ENCODE data around the gene CDC6. TPM values are rescaled to one million over a fixed set of nuclear protein-coding genes. Genes with fewer than 3 reads are reported as not detected.
"Not testable (repeated sequence)": the region's sequence is repeated elsewhere in the genome, so short reads cannot be mapped to it uniquely, and the experiment has no call there.

Gene CDC6
- total RNA-seq, 3 donors from 2014 or later, result 0.29 to 0.98 (median 0.80) TPM

GRCh38 chr17:40295488-40296436 is 8.1 kb downstream of the CDC6 start:
- Histone ChIP-seq H3K27ac (no peak overlapping the region), H3K4me3 (no peak overlapping the region), H3K4me1 (no peaks in the 10 kb centered on the region), H3K9me3 (no peaks in the 10 kb centered on the region), H3K27me3 (no peaks in the 10 kb centered on the region), H3K36me3 (no peaks in the 10 kb centered on the region)
- intact Hi-C loops (cut with DNase I; ENCODE audit: low total_unique reads), result no loop called here
- DNase-seq (ENCODE audit: low spot score in 2 of 2), result no peak
- TF ChIP-seq POLR2A (IDR thresholded peaks at IDR 0.05) (no peak), CTCF (IDR thresholded peaks at IDR 0.05) (no peak), POLR2AphosphoS5 (IDR thresholded peaks at IDR 0.05) (no peak)

DNA sequence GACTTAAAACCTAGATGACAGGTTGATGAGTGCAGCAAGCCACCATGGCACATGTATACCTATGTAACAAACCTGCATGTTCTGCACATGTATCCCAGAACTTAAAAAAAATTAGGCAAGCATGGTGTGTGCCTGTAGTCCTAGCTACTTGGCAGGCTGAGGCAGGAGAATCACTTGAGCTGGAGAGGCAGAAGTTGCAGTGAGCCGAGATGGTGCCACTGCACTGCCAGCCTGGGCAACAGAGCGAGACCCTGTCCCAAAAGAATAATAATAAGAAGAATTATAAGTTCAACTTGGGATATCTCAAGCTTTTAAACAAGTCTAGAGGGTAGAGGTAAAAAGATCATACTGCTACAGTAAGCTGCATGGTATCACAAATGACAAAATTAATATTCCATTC is 9.8 kb downstream of the CDC6 start:
- Histone ChIP-seq H3K4me1 (no peaks in the 10 kb centered on the region), H3K4me3 (no peak overlapping the region), H3K27me3 (no peaks in the 10 kb centered on the region), H3K27ac (no peak overlapping the region), H3K9me3 (no peaks in the 10 kb centered on the region), H3K36me3 (no peaks in the 10 kb centered on the region)
- intact Hi-C loops (cut with DNase I; ENCODE audit: low total_unique reads), result no loop called here
- TF ChIP-seq POLR2A (IDR thresholded peaks at IDR 0.05), result no peak
- no peak for TF ChIP-seq CTCF (IDR thresholded peaks at IDR 0.05)
- TF ChIP-seq POLR2AphosphoS5 (IDR thresholded peaks at IDR 0.05), result no peak
- no peak for DNase-seq (ENCODE audit: low spot score in 2 of 2)

GRCh38 chr17:40298726-40299125 is 11.0 kb downstream of the CDC6 start:
- no peak overlapping the region for H3K27ac ChIP-seq
- intact Hi-C loops (cut with DNase I; ENCODE audit: low total_unique reads), result no loop called here

DNA sequence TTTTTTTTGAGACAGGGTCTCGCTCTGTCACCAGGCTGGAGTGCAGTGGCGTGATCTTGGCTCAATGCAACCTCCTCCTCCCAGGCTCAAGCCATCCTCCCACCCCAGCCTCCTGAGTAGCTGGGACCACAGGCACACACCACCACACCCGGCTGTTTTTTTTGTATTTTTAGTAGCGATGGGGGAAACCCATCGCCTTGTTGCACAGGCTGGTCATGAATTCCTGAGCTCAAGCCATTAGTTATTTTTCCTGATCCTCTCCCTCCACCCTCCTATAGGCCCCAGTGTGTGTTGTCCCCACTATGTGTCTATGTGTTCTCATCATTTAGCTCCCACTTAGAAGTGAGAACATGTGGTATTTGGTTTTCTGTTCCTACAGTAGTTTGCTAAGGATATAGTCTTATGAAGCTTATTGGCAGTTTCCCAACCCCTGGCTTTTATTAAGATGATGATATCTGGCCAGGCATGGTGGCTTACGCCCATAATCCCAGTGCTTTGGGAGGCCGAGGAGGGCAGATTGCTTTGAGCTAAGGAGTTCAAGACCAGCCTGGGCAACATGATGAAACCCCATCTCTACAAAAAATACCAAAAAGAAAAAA is 11.6 kb downstream of the CDC6 start:
- H3K27ac ChIP-seq; H3K9me3 ChIP-seq; intact Hi-C loops (cut with DNase I; ENCODE audit: low total_unique reads); H3K4me3 ChIP-seq; DNase-seq (ENCODE audit: low spot score in 2 of 2); H3K36me3 ChIP-seq; H3K27me3 ChIP-seq; H3K4me1 ChIP-seq: not testable (repeated sequence)

More at GRCh38 chr17:40298726-40299125, 11.0 kb downstream of the CDC6 start:
- H3K4me1 ChIP-seq, result peaks cover 0 to 3% of the 10 kb centered on the region in 2 donors
- no peaks in the 10 kb centered on the region for H3K27me3 ChIP-seq
- TF ChIP-seq CTCF (IDR thresholded peaks at IDR 0.05) (no peak), POLR2AphosphoS5 (IDR thresholded peaks at IDR 0.05) (no peak), POLR2A (IDR thresholded peaks at IDR 0.05) (no peak)
- no peaks in the 10 kb centered on the region for H3K9me3 ChIP-seq
- no peak for DNase-seq (ENCODE audit: low spot score in 2 of 2)
- no peak overlapping the region for H3K4me3 ChIP-seq
- no peaks in the 10 kb centered on the region for H3K36me3 ChIP-seq

DNA sequence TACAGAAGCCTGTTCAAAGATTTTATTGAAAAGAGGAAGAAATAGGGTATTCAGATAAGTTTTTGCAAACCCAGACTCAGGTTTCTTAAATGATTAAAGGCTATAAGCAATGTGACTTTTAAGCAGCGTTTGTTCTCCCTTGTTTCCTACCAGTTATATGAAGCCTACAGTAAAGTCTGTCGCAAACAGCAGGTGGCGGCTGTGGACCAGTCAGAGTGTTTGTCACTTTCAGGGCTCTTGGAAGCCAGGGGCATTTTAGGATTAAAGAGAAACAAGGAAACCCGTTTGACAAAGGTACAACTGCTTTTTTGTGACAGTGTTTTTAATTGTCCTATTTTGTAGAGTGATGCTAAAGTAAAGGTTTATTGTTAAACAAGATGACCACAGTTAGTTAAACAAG is 13.6 kb downstream of the CDC6 start:
- Histone ChIP-seq H3K27ac (peak overlapping the region in 1 of 2 donors; percentile 25), H3K36me3 (no peaks in the 10 kb centered on the region), H3K4me3 (no peak overlapping the region), H3K4me1 (peaks cover 4 to 7% of the 10 kb centered on the region in 2 donors), H3K9me3 (no peaks in the 10 kb centered on the region), H3K27me3 (no peaks in the 10 kb centered on the region)
- DNase-seq (ENCODE audit: low spot score in 2 of 2), result peak in 1 of 2 donors; percentile 58
- intact Hi-C loops (cut with DNase I; ENCODE audit: low total_unique reads), result loop anchor here (5.0 kb wide), 1 partner anchor 56 kb away; no protein-coding TSS in a partner anchor
- TF ChIP-seq POLR2AphosphoS5 (IDR thresholded peaks at IDR 0.05) (no peak), CTCF (IDR thresholded peaks at IDR 0.05) (peak in 2 of 3 donors; percentile 52 to 67)

All from breast epithelium (tissue), 4 donors.